Fibroblast of mammary gland (primary cell): ENCODE measurements around the gene FAM124A.

Experiments
- DNase-seq: peaks from one replicate; pipeline ENCODE4 v3.0.0-alpha.2; 2010; ENCODE audit warnings: low read depth
- H3K4me3 ChIP-seq: 2 replicates; pipeline ENCODE4 v1.5.1; 2011; ENCODE audit warnings: low read depth, mild to moderate bottlenecking, low read length, moderate library complexity; ENCODE audit not compliant: control insufficient read depth
- CTCF ChIP-seq: conservative IDR thresholded peaks from 2 replicates; pipeline ENCODE4 v1.5.1; 2011; ENCODE audit warnings: low read depth, low read length, inconsistent platforms; ENCODE audit not compliant: control insufficient read depth, insufficient read depth

FAM124A gene

GRCh38 chr13:51213173-51213728 is 8.9 kb upstream of the FAM124A start:
- TF ChIP-seq CTCF, result no peak
- peak; percentile 84 for DNase-seq

GRCh38 chr13:51218626-51219025 is 3.6 kb upstream of the FAM124A start:
- no peak for TF ChIP-seq CTCF
- DNase-seq, result no peak
- H3K4me3 ChIP-seq, result no peak overlapping the region

More at GRCh38 chr13:51213173-51213728, 8.9 kb upstream of the FAM124A start:
- H3K4me3 ChIP-seq, result no peak overlapping the region

GRCh38 chr13:51220706-51221105 is 1.5 kb upstream of the FAM124A start:
- H3K4me3 ChIP-seq, result no peak overlapping the region
- no peak for DNase-seq
- TF ChIP-seq CTCF, result no peak

GRCh38 chr13:51221108-51221507 is 1.1 kb upstream of the FAM124A start:
- no peak for DNase-seq
- TF ChIP-seq CTCF, result no peak
- H3K4me3 ChIP-seq, result no peak overlapping the region

- peak overlapping the region; percentile 58 for H3K4me3 ChIP-seq
- TF ChIP-seq CTCF, result no peak
- DNase-seq, result no peak
Measured at GRCh38 chr13:51221674-51222036, 543 bp upstream of the FAM124A start.

GRCh38 chr13:51222686-51223559 is 725 bp downstream of the FAM124A start:
- H3K4me3 ChIP-seq, result peak overlapping the region; percentile 46
- peak; percentile 15 for TF ChIP-seq CTCF
- no peak for DNase-seq
